ENCODE results near the gene COL9A3. TPM values are rescaled to one million over a fixed set of nuclear protein-coding genes. Genes with fewer than 3 reads are reported as not detected.

Gene COL9A3
- 1 to 10 TPM in 1 of 5 donors, under 1 TPM in 3, not detected in 1; 0.51 to 2.1 (median 0.75) TPM for total RNA-seq
- total RNA-seq (2013): 0.18 TPM
- total RNA-seq: 0 to 0.50 (median 0.18) reads per million in 29 experiments

GRCh38 chr20:62816884-62817873 lies at the start of gene COL9A3:
Gene COL9A3 (plus strand): TSS chr20:62817050. CDS start chr20:62817065, 15 bp downstream.
- ChIA-PET CTCF (no interaction called here), POLR2A (no interaction called here)
- H3K36me3 Mint-ChIP-seq: no peaks in the 10 kb centered on the region
- Histone ChIP-seq H3K4me1 (ENCODE audit: control insufficient read depth in 1 of 2, extremely low read depth in 1 of 2, insufficient read depth in 2 of 2, low read length in 2 of 2) (peaks cover 3 to 33% of the 10 kb centered on the region in 2 experiments), H3K27me3 (replicated peaks in 1 of 2; ENCODE audit: control insufficient read depth in 2 of 2, extremely low read depth in 1 of 2, insufficient read depth in 2 of 2, low read length in 1 of 2) (peaks cover 0 to 72% of the 10 kb centered on the region in 2 experiments), H3K27ac (ENCODE audit: low read length) (no peak within 1 kb of the TSS), H3K4me3 (ENCODE audit: control insufficient read depth in 1 of 2, extremely low read depth in 1 of 2, low read length in 1 of 2) (peak within 1 kb of the TSS in 1 of 2 donors; percentile 64), H3K9me3 (no peaks in the 10 kb centered on the region), H3K36me3 (ENCODE audit: control insufficient read depth in 2 of 2, extremely low read depth in 1 of 2, insufficient read depth in 1 of 2, low read length in 1 of 2) (peaks cover 9 to 13% of the 10 kb centered on the region in 2 donors)
- peaks cover 0 to 32% of the 10 kb centered on the region in 2 donors for H3K27me3 Mint-ChIP-seq
- H3K27ac Mint-ChIP-seq: no peak within 1 kb of the TSS
- 14% methylated on average over 88 of the region's 108 CpGs for WGBS (ENCODE audit: insufficient coverage)
- peak in 2 of 35 experiments; percentile 17 to 37 for DNase-seq
- peaks cover 0 to 15% (median 11%) of the 10 kb centered on the region in 3 donors for H3K4me1 Mint-ChIP-seq
- H3K9me3 Mint-ChIP-seq: no peaks in the 10 kb centered on the region
- peak within 1 kb of the TSS; percentile 44 to 60 (median 50) for H3K4me3 Mint-ChIP-seq
- peak; percentile 37 to 57 (median 47) for ATAC-seq (replicated peaks in 1 of 4)

GRCh38 chr20:62768234-62768546 lies 48.7 kb upstream of the COL9A3 start:
- H3K36me3 ChIP-seq (ENCODE audit: control insufficient read depth in 2 of 2, extremely low read depth in 1 of 2, insufficient read depth in 1 of 2, low read length in 1 of 2): no peaks in the 10 kb centered on the region
- H3K27ac ChIP-seq (ENCODE audit: low read length): no peak overlapping the region
- H3K27me3 ChIP-seq (replicated peaks in 1 of 2; ENCODE audit: control insufficient read depth in 2 of 2, extremely low read depth in 1 of 2, insufficient read depth in 2 of 2, low read length in 1 of 2): peaks cover 0 to 27% of the 10 kb centered on the region in 2 experiments
- H3K4me1 Mint-ChIP-seq: peaks cover 15 to 37% (median 25%) of the 10 kb centered on the region in 3 donors
- CTCF ChIA-PET: no interaction called here
- ATAC-seq (replicated peaks in 1 of 4) (no peak), DNase-seq (no peak)
- H3K4me3 Mint-ChIP-seq: no peak overlapping the region
- peaks cover 0 to 23% of the 10 kb centered on the region in 2 experiments for H3K4me1 ChIP-seq (ENCODE audit: control insufficient read depth in 1 of 2, extremely low read depth in 1 of 2, insufficient read depth in 2 of 2, low read length in 2 of 2)
- H3K9me3 Mint-ChIP-seq: no peaks in the 10 kb centered on the region
- H3K27me3 Mint-ChIP-seq: no peaks in the 10 kb centered on the region
- H3K4me3 ChIP-seq (ENCODE audit: control insufficient read depth in 1 of 2, extremely low read depth in 1 of 2, low read length in 1 of 2): no peak overlapping the region
- H3K9me3 ChIP-seq: no peaks in the 10 kb centered on the region
- no peaks in the 10 kb centered on the region for H3K36me3 Mint-ChIP-seq
- whole genome bisulfite sequencing (ENCODE audit: insufficient coverage): 89% methylated on average over 8 of the region's 8 CpGs
- no peak overlapping the region for H3K27ac Mint-ChIP-seq
- POLR2A ChIA-PET: no interaction called here

GRCh38 chr20:62768551-62769287 lies 48.1 kb upstream of the COL9A3 start:
- H3K27me3 ChIP-seq (replicated peaks in 1 of 2; ENCODE audit: control insufficient read depth in 2 of 2, extremely low read depth in 1 of 2, insufficient read depth in 2 of 2, low read length in 1 of 2): peaks cover 0 to 24% of the 10 kb centered on the region in 2 experiments
- 82% methylated on average over 14 of the region's 21 CpGs for WGBS (ENCODE audit: insufficient coverage)
- no peaks in the 10 kb centered on the region for H3K36me3 ChIP-seq (ENCODE audit: control insufficient read depth in 2 of 2, extremely low read depth in 1 of 2, insufficient read depth in 1 of 2, low read length in 1 of 2)
- H3K4me1 Mint-ChIP-seq: peaks cover 19 to 43% (median 29%) of the 10 kb centered on the region in 3 donors
- H3K9me3 Mint-ChIP-seq: no peaks in the 10 kb centered on the region
- H3K4me3 ChIP-seq (ENCODE audit: control insufficient read depth in 1 of 2, extremely low read depth in 1 of 2, low read length in 1 of 2): no peak overlapping the region
- ChIA-PET CTCF (no interaction called here), POLR2A (no interaction called here)
- ATAC-seq (replicated peaks in 1 of 4) (no peak), DNase-seq (no peak)
- H3K4me3 Mint-ChIP-seq: no peak overlapping the region
- no peak overlapping the region for H3K27ac ChIP-seq (ENCODE audit: low read length)
- peaks cover 1 to 28% of the 10 kb centered on the region in 2 experiments for H3K4me1 ChIP-seq (ENCODE audit: control insufficient read depth in 1 of 2, extremely low read depth in 1 of 2, insufficient read depth in 2 of 2, low read length in 2 of 2)
- no peak overlapping the region for H3K27ac Mint-ChIP-seq
- no peaks in the 10 kb centered on the region for H3K36me3 Mint-ChIP-seq
- no peaks in the 10 kb centered on the region for H3K27me3 Mint-ChIP-seq
- H3K9me3 ChIP-seq: no peaks in the 10 kb centered on the region

- Mint-ChIP-seq H3K4me1 (peaks cover 24 to 48% (median 35%) of the 10 kb centered on the region in 3 donors), H3K4me3 (no peak overlapping the region), H3K36me3 (no peaks in the 10 kb centered on the region), H3K9me3 (no peaks in the 10 kb centered on the region), H3K27ac (no peak overlapping the region), H3K27me3 (no peaks in the 10 kb centered on the region)
- CTCF ChIA-PET: no interaction called here
- Histone ChIP-seq H3K36me3 (ENCODE audit: control insufficient read depth in 2 of 2, extremely low read depth in 1 of 2, insufficient read depth in 1 of 2, low read length in 1 of 2) (no peaks in the 10 kb centered on the region), H3K27me3 (replicated peaks in 1 of 2; ENCODE audit: control insufficient read depth in 2 of 2, extremely low read depth in 1 of 2, insufficient read depth in 2 of 2, low read length in 1 of 2) (peaks cover 0 to 21% of the 10 kb centered on the region in 2 experiments), H3K9me3 (no peaks in the 10 kb centered on the region), H3K4me3 (ENCODE audit: control insufficient read depth in 1 of 2, extremely low read depth in 1 of 2, low read length in 1 of 2) (no peak overlapping the region), H3K4me1 (ENCODE audit: control insufficient read depth in 1 of 2, extremely low read depth in 1 of 2, insufficient read depth in 2 of 2, low read length in 2 of 2) (peaks cover 2 to 36% of the 10 kb centered on the region in 2 experiments), H3K27ac (ENCODE audit: low read length) (no peak overlapping the region)
- 89% methylated on average over 12 of the region's 16 CpGs for WGBS (ENCODE audit: insufficient coverage)
- DNase-seq (no peak), ATAC-seq (replicated peaks in 1 of 4) (no peak)
- POLR2A ChIA-PET: no interaction called here
These were observed 47.3 kb upstream of the COL9A3 start for GRCh38 chr20:62769346-62770071.

- Mint-ChIP-seq H3K27me3 (no peaks in the 10 kb centered on the region), H3K4me3 (no peak overlapping the region), H3K27ac (no peak overlapping the region), H3K4me1 (peaks cover 32 to 56% (median 43%) of the 10 kb centered on the region in 3 donors), H3K36me3 (no peaks in the 10 kb centered on the region), H3K9me3 (no peaks in the 10 kb centered on the region)
- ChIA-PET POLR2A (no interaction called here), CTCF (no interaction called here)
- peaks cover 10 to 44% of the 10 kb centered on the region in 2 experiments for H3K4me1 ChIP-seq (ENCODE audit: control insufficient read depth in 1 of 2, extremely low read depth in 1 of 2, insufficient read depth in 2 of 2, low read length in 2 of 2)
- H3K36me3 ChIP-seq (ENCODE audit: control insufficient read depth in 2 of 2, extremely low read depth in 1 of 2, insufficient read depth in 1 of 2, low read length in 1 of 2): no peaks in the 10 kb centered on the region
- H3K27ac ChIP-seq (ENCODE audit: low read length): no peak overlapping the region
- peaks cover 0 to 14% of the 10 kb centered on the region in 2 experiments for H3K27me3 ChIP-seq (replicated peaks in 1 of 2; ENCODE audit: control insufficient read depth in 2 of 2, extremely low read depth in 1 of 2, insufficient read depth in 2 of 2, low read length in 1 of 2)
- H3K4me3 ChIP-seq (ENCODE audit: control insufficient read depth in 1 of 2, extremely low read depth in 1 of 2, low read length in 1 of 2): no peak overlapping the region
- ATAC-seq (replicated peaks in 1 of 4) (no peak), DNase-seq (no peak)
- 91% methylated on average over 11 of the region's 20 CpGs for WGBS (ENCODE audit: insufficient coverage)
- H3K9me3 ChIP-seq: no peaks in the 10 kb centered on the region
These were observed 46.5 kb upstream of the COL9A3 start for GRCh38 chr20:62770111-62770910.
